CD4-positive, alpha-beta memory T cell (primary cell): ENCODE data around the gene SLC11A1. TPM values are rescaled to one million over a fixed set of nuclear protein-coding genes. Genes with fewer than 3 reads are reported as not detected.
A peak's percentile ranks its signal among the peaks of the same experiment; 100 is the strongest.

Source experiments
- CTCF ChIA-PET: fragments of 350-600 bp; sonication (Branson Sonifier 250); formaldehyde crosslinking; loops from one replicate; lab custom pipeline; 2021; ENCODE audit warnings: inconsistent platforms; ENCODE audit not compliant: partially characterized antibody; lab: Charles Lee
- POLR2A ChIA-PET: fragments of 350-600 bp; sonication (Branson Sonifier 250); formaldehyde crosslinking; loops from one replicate; lab custom pipeline; 2021; ENCODE audit not compliant: partially characterized antibody; lab: Charles Lee
- DNase-seq, 5 donors: peaks; one replicate each; pipeline versions ENCODE4 v3.0.0 to v3.0.0-alpha.2; 2020 to 2022; ENCODE audit warnings: mixed read lengths in 1 of 5
- H3K27ac ChIP-seq: one replicate; pipeline ENCODE4 v1.7.0; 2013; ENCODE audit warnings: low read depth, low read length
- H3K27me3 ChIP-seq: 2 replicates; pipeline ENCODE4 v1.7.0; 2013; ENCODE audit warnings: mild to moderate bottlenecking, low read length, moderate library complexity; ENCODE audit not compliant: insufficient read depth
- H3K36me3 ChIP-seq: 2 replicates; pipeline ENCODE4 v1.7.0; 2013; ENCODE audit warnings: mild to moderate bottlenecking, low read length, moderate library complexity; ENCODE audit not compliant: insufficient read depth
- H3K4me1 ChIP-seq: 2 replicates; pipeline ENCODE4 v1.7.0; 2013; ENCODE audit warnings: mild to moderate bottlenecking, low read length, moderate library complexity; ENCODE audit not compliant: insufficient read depth
- H3K4me3 ChIP-seq, 2 donors: one replicate each; pipeline ENCODE4 v1.7.0; 2013; ENCODE audit warnings: low read length in 2 of 2, mild to moderate bottlenecking in 1 of 2
- H3K9me3 ChIP-seq, 2 donors: one replicate each; pipeline ENCODE4 v1.7.0; 2013; ENCODE audit warnings: low read length in 2 of 2, control low read depth in 1 of 2; ENCODE audit not compliant: control insufficient read depth in 1 of 2
- H3K27ac Mint-ChIP-seq, 7 donors: one replicate each; pipeline ENCODE4 v1.8.0; 2020 to 2021; ENCODE audit warnings: mixed read lengths in 7 of 7, mild to moderate bottlenecking in 6 of 7, inconsistent platforms in 3 of 7, moderate library complexity in 3 of 7
- H3K27me3 Mint-ChIP-seq, 2 donors: one replicate each; pipeline ENCODE4 v1.8.0; 2020 to 2021; ENCODE audit warnings: mixed read lengths in 2 of 2
- H3K36me3 Mint-ChIP-seq, 2 donors: one replicate each; pipeline ENCODE4 v1.8.0; 2020 to 2021; ENCODE audit warnings: mixed read lengths in 2 of 2, inconsistent platforms in 1 of 2, mild to moderate bottlenecking in 1 of 2
- H3K4me1 Mint-ChIP-seq, 4 donors: one replicate each; pipeline ENCODE4 v1.8.0; 2020 to 2021; ENCODE audit warnings: mixed read lengths in 4 of 4, mild to moderate bottlenecking in 1 of 4
- H3K4me3 Mint-ChIP-seq, 8 donors: one replicate each; pipeline ENCODE4 v1.8.0; 2020 to 2021; ENCODE audit warnings: mixed read lengths in 8 of 8, mild to moderate bottlenecking in 7 of 8, moderate library complexity in 6 of 8, inconsistent platforms in 3 of 8
- H3K9me3 Mint-ChIP-seq, 8 donors: one replicate each; pipeline ENCODE4 v1.8.0; 2020 to 2021; ENCODE audit warnings: mixed read lengths in 8 of 8, mild to moderate bottlenecking in 5 of 8, inconsistent platforms in 3 of 8, moderate library complexity in 1 of 8
- intact Hi-C: fragments of 100-400 bp; cut with micrococcal nuclease; formaldehyde crosslinking; loops from one replicate; pipeline ENCODE4 v1.15.1; 2023
- polyA plus RNA-seq, 2 donors: library from polyadenylated mRNA; unstranded; fragments of 300-500 nt; fragmentation: Illumina TruSeq; gene quantifications; one replicate each; pipeline ENCODE4 v1.2.3, GENCODE V29; 2021
- total RNA-seq, 2 experiments: library from RNA; stranded (reverse); gene quantifications; one replicate each; pipeline ENCODE4 v1.2.3, GENCODE V29; 2021

Gene SLC11A1
- total RNA-seq, result 1 to 10 TPM; 1.3 to 1.9 TPM
- polyA plus RNA-seq, result under 1 TPM; 0.37 to 0.92 TPM

GRCh38 chr2:218381916-218382366, at the start of gene SLC11A1:
Gene SLC11A1, plus strand, starts transcription at chr2:218382273. Its CDS starts 96 bp downstream, at chr2:218382369.
- peak within 1 kb of the TSS in 2 of 7 donors; percentile 13 to 80 for H3K27ac Mint-ChIP-seq
- Histone ChIP-seq H3K27me3 (no peaks in the 10 kb centered on the region), H3K36me3 (no peaks in the 10 kb centered on the region), H3K4me1 (no peaks in the 10 kb centered on the region), H3K4me3 (no peak within 1 kb of the TSS), H3K27ac (no peak within 1 kb of the TSS), H3K9me3 (no peaks in the 10 kb centered on the region)
- H3K36me3 Mint-ChIP-seq, result no peaks in the 10 kb centered on the region
- ChIA-PET POLR2A (no interaction called here), CTCF (no interaction called here)
- intact Hi-C loops, result no loop called here
- H3K4me1 Mint-ChIP-seq, result peaks cover 1 to 6% (median 3%) of the 10 kb centered on the region in 4 donors
- H3K27me3 Mint-ChIP-seq, result peaks cover 0 to 2% of the 10 kb centered on the region in 2 donors
- DNase-seq, result no peak
- no peaks in the 10 kb centered on the region for H3K9me3 Mint-ChIP-seq
- H3K4me3 Mint-ChIP-seq, result no peak within 1 kb of the TSS

- Histone ChIP-seq H3K4me3 (no peak overlapping the region), H3K9me3 (no peaks in the 10 kb centered on the region), H3K27me3 (no peaks in the 10 kb centered on the region), H3K36me3 (no peaks in the 10 kb centered on the region), H3K4me1 (no peaks in the 10 kb centered on the region), H3K27ac (no peak overlapping the region)
- Mint-ChIP-seq H3K4me3 (no peak overlapping the region), H3K9me3 (no peaks in the 10 kb centered on the region), H3K27ac (peak overlapping the region in 1 of 7 donors; percentile 43), H3K36me3 (no peaks in the 10 kb centered on the region), H3K4me1 (peaks cover 0 to 4% (median 2%) of the 10 kb centered on the region in 4 donors), H3K27me3 (peaks cover 0 to 2% of the 10 kb centered on the region in 2 donors)
- no peak for DNase-seq
- POLR2A ChIA-PET, result no interaction called here
- intact Hi-C loops, result no loop called here
- CTCF ChIA-PET, result interaction anchor here (0.6 kb wide), 1 partner anchor 28 kb away, joined by 4 read pairs; no protein-coding TSS in a partner anchor
Observed at GRCh38 chr2:218332288-218332687, 49.8 kb upstream of the SLC11A1 start.

- H3K27ac Mint-ChIP-seq, result peak overlapping the region in 2 of 7 donors; percentile 57 to 60
- DNase-seq, result no peak
- ChIA-PET CTCF (no interaction called here), POLR2A (no interaction called here)
- H3K4me3 ChIP-seq, result no peak overlapping the region
- H3K27ac ChIP-seq, result no peak overlapping the region
- no peaks in the 10 kb centered on the region for H3K9me3 ChIP-seq
- no peaks in the 10 kb centered on the region for H3K36me3 Mint-ChIP-seq
- H3K9me3 Mint-ChIP-seq, result no peaks in the 10 kb centered on the region
- intact Hi-C loops, result no loop called here
- no peaks in the 10 kb centered on the region for H3K36me3 ChIP-seq
- no peak overlapping the region for H3K4me3 Mint-ChIP-seq
- H3K27me3 Mint-ChIP-seq, result peaks cover 0 to 2% of the 10 kb centered on the region in 2 donors
- no peaks in the 10 kb centered on the region for H3K27me3 ChIP-seq
- H3K4me1 ChIP-seq, result no peaks in the 10 kb centered on the region
- H3K4me1 Mint-ChIP-seq, result peaks cover 0 to under 1% (median 0%) of the 10 kb centered on the region in 4 donors
Observed at GRCh38 chr2:218332920-218333645, 49.0 kb upstream of the SLC11A1 start.

GRCh38 chr2:218334531-218334930, 47.5 kb upstream of the SLC11A1 start:
- Mint-ChIP-seq H3K36me3 (no peaks in the 10 kb centered on the region), H3K27ac (no peak overlapping the region), H3K9me3 (no peaks in the 10 kb centered on the region), H3K27me3 (peaks cover 0 to 2% of the 10 kb centered on the region in 2 donors), H3K4me3 (no peak overlapping the region), H3K4me1 (no peaks in the 10 kb centered on the region)
- H3K27ac ChIP-seq, result no peak overlapping the region
- no peaks in the 10 kb centered on the region for H3K9me3 ChIP-seq
- H3K4me1 ChIP-seq, result no peaks in the 10 kb centered on the region
- ChIA-PET CTCF (interaction anchor here (1.1 kb wide), 1 partner anchor 63 kb away, joined by 3 read pairs; no protein-coding TSS in a partner anchor), POLR2A (no interaction called here)
- no peaks in the 10 kb centered on the region for H3K36me3 ChIP-seq
- H3K4me3 ChIP-seq, result no peak overlapping the region
- no peaks in the 10 kb centered on the region for H3K27me3 ChIP-seq
- no peak for DNase-seq
- intact Hi-C loops, result no loop called here

GRCh38 chr2:218340656-218341055, 41.4 kb upstream of the SLC11A1 start:
- Histone ChIP-seq H3K27me3 (no peaks in the 10 kb centered on the region), H3K4me3 (no peak overlapping the region), H3K9me3 (no peaks in the 10 kb centered on the region), H3K4me1 (no peaks in the 10 kb centered on the region), H3K36me3 (no peaks in the 10 kb centered on the region), H3K27ac (no peak overlapping the region)
- intact Hi-C loops, result no loop called here
- ChIA-PET CTCF (interaction anchor here (1.0 to 1.6 kb wide), 2 partner anchors 16 to 39 kb away, joined by 3 to 5 read pairs; no protein-coding TSS in a partner anchor), POLR2A (no interaction called here)
- Mint-ChIP-seq H3K4me1 (peaks cover 0 to 2% (median 0%) of the 10 kb centered on the region in 4 donors), H3K27me3 (peaks cover 0 to 2% of the 10 kb centered on the region in 2 donors), H3K9me3 (no peaks in the 10 kb centered on the region), H3K36me3 (no peaks in the 10 kb centered on the region), H3K4me3 (no peak overlapping the region), H3K27ac (peak overlapping the region in 1 of 7 donors; percentile 23)
- DNase-seq, result no peak

- intact Hi-C loops, result no loop called here
- Histone ChIP-seq H3K4me3 (no peak overlapping the region), H3K27me3 (no peaks in the 10 kb centered on the region), H3K36me3 (no peaks in the 10 kb centered on the region), H3K4me1 (no peaks in the 10 kb centered on the region), H3K27ac (no peak overlapping the region), H3K9me3 (no peaks in the 10 kb centered on the region)
- H3K4me3 Mint-ChIP-seq, result no peak overlapping the region
- POLR2A ChIA-PET, result no interaction called here
- DNase-seq, result no peak
- H3K4me1 Mint-ChIP-seq, result peaks cover 0 to 2% (median 0%) of the 10 kb centered on the region in 4 donors
- H3K27ac Mint-ChIP-seq, result no peak overlapping the region
- peaks cover 0 to 2% of the 10 kb centered on the region in 2 donors for H3K27me3 Mint-ChIP-seq
- CTCF ChIA-PET, result interaction anchor here (1.0 kb wide), 1 partner anchor 15 kb away, joined by 3 read pairs; no protein-coding TSS in a partner anchor
- H3K9me3 Mint-ChIP-seq, result no peaks in the 10 kb centered on the region
- no peaks in the 10 kb centered on the region for H3K36me3 Mint-ChIP-seq
Observed at GRCh38 chr2:218341381-218341780, 40.7 kb upstream of the SLC11A1 start.

- Mint-ChIP-seq H3K4me3 (no peak overlapping the region), H3K9me3 (no peaks in the 10 kb centered on the region), H3K27ac (no peak overlapping the region), H3K4me1 (peaks cover 0 to 2% (median 0%) of the 10 kb centered on the region in 4 donors), H3K27me3 (no peaks in the 10 kb centered on the region), H3K36me3 (no peaks in the 10 kb centered on the region)
- no peaks in the 10 kb centered on the region for H3K9me3 ChIP-seq
- no peaks in the 10 kb centered on the region for H3K36me3 ChIP-seq
- no peaks in the 10 kb centered on the region for H3K4me1 ChIP-seq
- H3K27me3 ChIP-seq, result no peaks in the 10 kb centered on the region
- ChIA-PET CTCF (interaction anchor here (0.9 to 2.0 kb wide), 2 partner anchors 13 to 37 kb away, joined by 3 to 5 read pairs; partner anchors contain the start of gene CATIP), POLR2A (no interaction called here)
- no peak overlapping the region for H3K27ac ChIP-seq
- no peak overlapping the region for H3K4me3 ChIP-seq
- DNase-seq, result no peak
- intact Hi-C loops, result no loop called here
Observed at GRCh38 chr2:218342837-218343236, 39.2 kb upstream of the SLC11A1 start.
